Left colon (tissue), 2 donors: ENCODE results near the gene TSHZ3. TPM values are rescaled to one million over a fixed set of nuclear protein-coding genes. Genes with fewer than 3 reads are reported as not detected.
A peak's percentile ranks its signal among the peaks of the same experiment; 100 is the strongest.

ENCODE experiments used
- ATAC-seq: fragments of 200-7000 bp; cut with Tn5 transposase; one replicate; pipeline ENCODE4 v1.9.1; 2020; ENCODE audit warnings: mild to moderate bottlenecking, moderate library complexity
- DNase-seq, 2 donors: peaks; one replicate each; pipeline ENCODE4 v3.0.0-alpha.2; 2020
- intact Hi-C, 2 donors: fragments of 100-400 bp; cut with DNase I in 1 of 2; cut with micrococcal nuclease in 1 of 2; formaldehyde crosslinking; loops; one replicate each; pipeline versions ENCODE4 v1.11.2 to v1.14.0; 2022; cut with DNase I, micrococcal nuclease
- total RNA-seq, 2 donors: library from RNA; stranded (reverse); fragmentation: NEBNext Ultra II Directional; extraction: Animal tissue kit (Norgen Biotek cat#: 25700); gene quantifications; one replicate each; pipeline ENCODE4 v1.2.1, GENCODE V29; 2021
- donor health status: DM: no; HTN: no; CAD: no.
- donor health status: DM: yes; HTN: yes; CAD: no.

The TSHZ3 gene
- total RNA-seq, 2 donors from 2014 or later = 1.3 to 6.5 TPM

GRCh38 chr19:31258211-31259052 is 90.8 kb downstream of the TSHZ3 start:
- intact Hi-C loops = no loop called here
- DNase-seq (no peak), ATAC-seq (no peak)

GRCh38 chr19:31257426-31258130 is 91.7 kb downstream of the TSHZ3 start:
- intact Hi-C loops = no loop called here
- no peak for DNase-seq
- no peak for ATAC-seq

GRCh38 chr19:31257025-31257424 is 92.2 kb downstream of the TSHZ3 start:
- no peak for ATAC-seq
- intact Hi-C loops = no loop called here
- DNase-seq = no peak

GRCh38 chr19:31256593-31256960 is 92.7 kb downstream of the TSHZ3 start:
- intact Hi-C loops = no loop called here
- DNase-seq (no peak), ATAC-seq (no peak)

GRCh38 chr19:31255831-31256592 is 93.2 kb downstream of the TSHZ3 start:
- intact Hi-C loops = no loop called here
- ATAC-seq (no peak), DNase-seq (no peak)

- intact Hi-C loops = no loop called here
- DNase-seq = no peak
- no peak for ATAC-seq
These were observed 93.9 kb downstream of the TSHZ3 start for GRCh38 chr19:31255174-31255799.

- no peak for DNase-seq
- no peak for ATAC-seq
- intact Hi-C loops = no loop called here
These were observed 94.6 kb downstream of the TSHZ3 start for GRCh38 chr19:31254611-31255010.

- intact Hi-C loops = no loop called here
- ATAC-seq (no peak), DNase-seq (no peak)
These were observed 95.1 kb downstream of the TSHZ3 start for GRCh38 chr19:31254180-31254551.

GRCh38 chr19:31253526-31254179 is 95.6 kb downstream of the TSHZ3 start:
- DNase-seq (no peak), ATAC-seq (no peak)
- intact Hi-C loops = no loop called here

GRCh38 chr19:31252441-31252840 is 96.8 kb downstream of the TSHZ3 start:
- no peak for ATAC-seq
- intact Hi-C loops = no loop called here

GRCh38 chr19:31249217-31249616 is 100.0 kb downstream of the TSHZ3 start:
- intact Hi-C loops = no loop called here
- DNase-seq = no peak
- ATAC-seq = no peak

More at GRCh38 chr19:31252441-31252840, 96.8 kb downstream of the TSHZ3 start:
- DNase-seq = no peak

GRCh38 chr19:31235806-31236205 is 113.4 kb downstream of the TSHZ3 start:
- no peak for ATAC-seq
- intact Hi-C loops = no loop called here

GRCh38 chr19:31233295-31233800 is 115.9 kb downstream of the TSHZ3 start:
- intact Hi-C loops = no loop called here
- DNase-seq (no peak), ATAC-seq (no peak)

More at GRCh38 chr19:31235806-31236205, 113.4 kb downstream of the TSHZ3 start:
- no peak for DNase-seq

GRCh38 chr19:31232871-31233270 is 116.4 kb downstream of the TSHZ3 start:
- intact Hi-C loops = no loop called here
- DNase-seq (no peak), ATAC-seq (no peak)

- ATAC-seq (peak; percentile 50), DNase-seq (no peak)
- intact Hi-C loops = no loop called here
These were observed 117.1 kb downstream of the TSHZ3 start for GRCh38 chr19:31232180-31232579.

- no peak for DNase-seq
- ATAC-seq = no peak
- intact Hi-C loops = no loop called here
These were observed 118.0 kb downstream of the TSHZ3 start for GRCh38 chr19:31231237-31231636.

- DNase-seq = no peak
- intact Hi-C loops = no loop called here
- ATAC-seq = no peak
These were observed 122.9 kb downstream of the TSHZ3 start for GRCh38 chr19:31226151-31226935.
